Fibroblast of lung (primary cell): ENCODE results near the gene TTC9C.

Experiments
- CTCF ChIP-seq, 2 donors: IDR thresholded peaks in 1 of 2; conservative IDR thresholded peaks in 1 of 2; 1 replicate in 1 of 2; 2 replicates in 1 of 2; pipeline ENCODE4 v1.5.1; 2011 to 2012; ENCODE audit warnings: low read length in 2 of 2, control low read depth in 1 of 2, inconsistent platforms in 1 of 2, low read depth in 1 of 2, mild to moderate bottlenecking in 1 of 2
- EZH2 ChIP-seq: IDR thresholded peaks from 2 replicates; pipeline ENCODE4 v1.5.1; 2012; ENCODE audit warnings: low read length, control low read depth, mild to moderate bottlenecking; ENCODE audit errors: missing control alignments

DNA sequence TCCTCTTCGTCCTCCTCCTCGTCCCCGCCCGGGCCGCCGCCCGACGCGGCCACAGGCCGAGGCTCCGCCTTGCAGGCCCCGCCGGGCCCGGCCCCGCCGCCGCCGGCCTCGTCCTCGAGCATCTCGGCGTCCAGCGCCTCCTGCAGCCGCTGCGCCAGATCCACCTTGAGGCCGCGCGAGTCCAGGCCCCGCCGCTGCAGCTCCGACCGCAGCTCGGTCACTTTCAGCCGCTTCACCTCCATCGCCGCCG is 1.4 kb upstream of the TTC9C start:
- no peak for TF ChIP-seq CTCF (conservative IDR thresholded peaks at IDR 0.05 in 1 of 2, IDR thresholded peaks at IDR 0.05 in 1 of 2; ENCODE audit: low read depth in 1 of 2, low read length in 2 of 2)
- no peak for TF ChIP-seq EZH2
